Measurements from ENCODE around the gene DYRK3. TPM values are rescaled to one million over a fixed set of nuclear protein-coding genes. Genes with fewer than 3 reads are reported as not detected.

Gene DYRK3
- total and polyA plus RNA-seq, 9 of the 15 experiments (the other 6 are each of a cell fraction or from before 2014, with no cell fraction given) = 4.5 to 33.7 (median 25.7) TPM

DNA sequence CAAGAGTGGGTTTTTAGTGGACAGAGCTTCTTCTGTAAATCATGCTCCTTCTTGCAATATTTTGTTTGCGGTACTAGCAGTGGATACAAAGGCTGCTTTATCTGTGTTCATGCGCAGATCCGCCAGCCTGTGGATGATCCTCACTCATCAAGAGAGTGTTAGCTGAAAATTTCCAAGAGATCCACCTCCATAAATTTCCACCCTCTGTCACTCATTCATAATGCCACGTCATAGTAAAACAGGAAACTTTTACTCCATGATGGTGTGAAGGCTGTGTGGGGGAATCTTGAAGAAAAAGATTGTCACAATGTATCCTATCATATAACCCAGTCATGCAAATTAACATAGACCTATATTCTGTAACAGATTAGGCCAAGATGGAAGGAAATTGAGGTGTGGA lies 44.9 kb downstream of the DYRK3 start (continued):
- TF ChIP-seq CREB1 (IDR thresholded peaks at IDR 0.05) (0 out of 2 replicates have a peak, but pooled peaks have one; percentile 51), CREB1 (CRISPR knock-in tag; IDR thresholded peaks at IDR 0.05) (peak; percentile 62; the same call in 1 of the 2 replicates), ZNF316 (IDR thresholded peaks at IDR 0.05) (peak; percentile 44), HDAC2 (IDR thresholded peaks at IDR 0.05) (no peak), NR2C2 (CRISPR knock-in tag; IDR thresholded peaks at IDR 0.05) (no peak), NR2C2 (tag; IDR thresholded peaks at IDR 0.05) (peak; percentile 46; the same call in 1 of the 2 replicates), FUS (optimal IDR thresholded peaks at IDR 0.05; ENCODE audit: low read depth, low read length) (no peak), ATF1 (CRISPR knock-in tag; IDR thresholded peaks at IDR 0.05) (no peak), ATF1 (tag; IDR thresholded peaks at IDR 0.05) (peak; percentile 69), SMARCA4 (IDR thresholded peaks at IDR 0.05) (no peak), ZNF561 (CRISPR knock-in tag; conservative IDR thresholded peaks at IDR 0.05) (no peak), MAFK (IDR thresholded peaks at IDR 0.05; ENCODE audit: low read length) (peak; percentile 50; the same call in 1 of the 2 replicates), ETV1 (tag; conservative IDR thresholded peaks at IDR 0.05; ENCODE audit: low read depth) (0 out of 2 replicates have a peak, but pooled peaks have one; percentile 10), C11orf30 (IDR thresholded peaks at IDR 0.05; ENCODE audit: low read depth) (peak; percentile 67), EP400 (IDR thresholded peaks at IDR 0.05) (peak; percentile 50; the same call in 1 of the 2 replicates), SLC30A9 (CRISPR knock-in tag; IDR thresholded peaks at IDR 0.05) (no peak), NRF1 (conservative IDR thresholded peaks at IDR 0.05 in 1 of 2, IDR thresholded peaks at IDR 0.05 in 1 of 2) (peak; percentile 84 to 86), CHD4 (IDR thresholded peaks at IDR 0.05; ENCODE audit: insufficient read depth, insufficient replicate concordance, low read depth, low read length, poor library complexity, severe bottlenecking) (no peak), PTBP1 (IDR thresholded peaks at IDR 0.05; ENCODE audit: low read depth, low read length) (no peak), CREM (IDR thresholded peaks at IDR 0.05; ENCODE audit: low read depth) (peak; percentile 75), MAFG (tag; conservative IDR thresholded peaks at IDR 0.05) (peak; percentile 74)
- TF ChIP-seq, protein P1, sequence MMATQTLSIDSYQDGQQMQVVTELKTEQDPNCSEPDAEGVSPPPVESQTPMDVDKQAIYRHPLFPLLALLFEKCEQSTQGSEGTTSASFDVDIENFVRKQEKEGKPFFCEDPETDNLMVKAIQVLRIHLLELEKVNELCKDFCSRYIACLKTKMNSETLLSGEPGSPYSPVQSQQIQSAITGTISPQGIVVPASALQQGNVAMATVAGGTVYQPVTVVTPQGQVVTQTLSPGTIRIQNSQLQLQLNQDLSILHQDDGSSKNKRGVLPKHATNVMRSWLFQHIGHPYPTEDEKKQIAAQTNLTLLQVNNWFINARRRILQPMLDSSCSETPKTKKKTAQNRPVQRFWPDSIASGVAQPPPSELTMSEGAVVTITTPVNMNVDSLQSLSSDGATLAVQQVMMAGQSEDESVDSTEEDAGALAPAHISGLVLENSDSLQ (IDR thresholded peaks at IDR 0.05) = peak; percentile 96
- TF ChIP-seq, protein P2, sequence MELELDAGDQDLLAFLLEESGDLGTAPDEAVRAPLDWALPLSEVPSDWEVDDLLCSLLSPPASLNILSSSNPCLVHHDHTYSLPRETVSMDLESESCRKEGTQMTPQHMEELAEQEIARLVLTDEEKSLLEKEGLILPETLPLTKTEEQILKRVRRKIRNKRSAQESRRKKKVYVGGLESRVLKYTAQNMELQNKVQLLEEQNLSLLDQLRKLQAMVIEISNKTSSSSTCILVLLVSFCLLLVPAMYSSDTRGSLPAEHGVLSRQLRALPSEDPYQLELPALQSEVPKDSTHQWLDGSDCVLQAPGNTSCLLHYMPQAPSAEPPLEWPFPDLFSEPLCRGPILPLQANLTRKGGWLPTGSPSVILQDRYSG (tag; conservative IDR thresholded peaks at IDR 0.05; ENCODE audit: low read depth) = peak; percentile 77
- TF ChIP-seq, protein P3, sequence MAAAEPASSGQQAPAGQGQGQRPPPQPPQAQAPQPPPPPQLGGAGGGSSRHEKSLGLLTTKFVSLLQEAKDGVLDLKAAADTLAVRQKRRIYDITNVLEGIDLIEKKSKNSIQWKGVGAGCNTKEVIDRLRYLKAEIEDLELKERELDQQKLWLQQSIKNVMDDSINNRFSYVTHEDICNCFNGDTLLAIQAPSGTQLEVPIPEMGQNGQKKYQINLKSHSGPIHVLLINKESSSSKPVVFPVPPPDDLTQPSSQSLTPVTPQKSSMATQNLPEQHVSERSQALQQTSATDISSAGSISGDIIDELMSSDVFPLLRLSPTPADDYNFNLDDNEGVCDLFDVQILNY (CRISPR knock-in tag; IDR thresholded peaks at IDR 0.05) = no peak
